A204.1 (cell line): ENCODE results near the gene CLBA1.

Experiments used
- FAIRE-seq: peaks from 2 replicates; lab custom pipeline; 2012; peaks lifted over from hg19 to GRCh38; lab: Jason Lieb, UNC

Gene CLBA1

DNA sequence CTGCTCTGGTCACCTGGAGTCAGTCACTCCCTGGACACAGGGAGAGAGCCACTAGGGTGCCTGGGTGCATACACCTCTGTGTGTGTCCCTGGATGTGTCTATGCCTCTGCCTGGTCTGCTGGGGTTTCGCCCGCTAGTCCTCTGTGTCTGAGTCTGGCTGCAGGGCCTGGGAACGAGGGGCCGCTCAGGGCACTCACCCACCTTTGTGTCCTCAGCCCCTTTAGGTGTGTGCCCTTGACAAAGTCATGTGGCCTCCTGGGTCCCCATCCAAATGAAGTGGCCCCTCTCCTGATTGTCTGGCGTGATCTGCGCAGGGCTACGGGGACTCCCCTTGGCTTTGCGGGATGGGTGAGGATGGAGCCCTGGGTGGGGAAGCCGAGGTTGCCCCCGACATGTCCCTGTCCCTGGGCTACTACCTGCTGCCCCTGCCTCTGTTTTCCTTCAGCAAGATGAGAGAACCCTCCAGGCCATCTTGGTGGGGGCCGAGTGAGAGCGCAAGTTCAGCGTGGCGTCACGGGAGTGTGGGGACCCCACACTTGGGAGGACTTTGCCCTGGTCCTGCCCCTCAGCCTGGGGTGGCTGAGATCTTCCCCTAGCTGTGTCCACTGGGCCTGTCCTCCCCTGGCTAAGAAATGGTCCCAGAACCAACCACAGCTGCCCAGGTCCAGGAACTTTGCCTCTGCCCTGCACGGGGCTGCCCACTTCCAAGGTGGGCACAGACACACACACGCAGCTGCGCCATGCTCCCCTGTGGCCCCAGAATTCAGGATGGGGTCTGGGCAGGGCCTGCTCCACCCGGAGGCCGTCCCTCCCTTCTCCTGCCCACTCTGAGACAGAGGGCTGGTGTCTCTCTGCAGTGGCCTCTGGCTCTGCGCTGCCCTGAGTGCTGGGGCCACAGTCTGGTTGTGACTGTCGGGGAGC, 4.7 kb upstream of the CLBA1 start:
- FAIRE-seq, result no peak

DNA sequence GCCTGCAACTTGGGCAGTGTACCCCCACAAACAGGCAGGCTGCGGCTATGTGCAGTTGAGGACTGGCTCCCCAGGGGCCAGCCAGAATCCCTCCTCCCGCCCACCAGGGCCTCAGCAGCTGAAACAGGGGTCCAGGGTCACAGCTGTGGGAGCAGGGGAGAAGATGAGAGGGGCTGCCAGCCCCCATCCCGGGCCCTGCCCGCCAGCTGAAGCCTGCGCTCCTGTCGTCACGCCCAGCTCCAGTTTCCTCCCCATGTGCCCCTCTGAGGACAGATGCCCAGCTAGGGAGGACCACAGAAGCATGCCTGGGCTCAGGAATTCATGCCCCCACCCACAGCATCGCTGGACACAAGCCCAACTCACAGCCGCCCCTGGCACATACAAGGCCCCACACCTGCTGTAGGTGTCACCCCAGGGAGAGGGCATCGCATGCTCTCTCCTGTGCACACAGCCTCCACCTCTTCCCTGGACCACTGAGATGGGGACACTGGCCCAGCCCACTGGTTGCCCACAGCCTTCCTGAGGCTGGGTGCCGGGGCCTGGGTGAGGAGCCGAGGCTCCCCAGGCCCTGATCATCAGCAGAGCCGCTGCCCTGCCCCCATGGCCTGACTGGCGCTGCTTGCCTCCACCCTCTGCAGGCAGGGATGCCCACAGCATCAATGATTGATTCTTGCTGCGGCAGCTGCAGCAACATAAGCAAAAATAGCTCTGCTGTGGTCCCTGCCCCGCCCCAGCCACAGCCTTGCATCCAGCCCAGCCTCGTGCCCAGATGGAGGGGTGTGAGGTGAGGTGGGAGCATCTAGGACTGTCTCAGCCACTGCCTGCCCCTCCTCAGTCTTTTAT, 3.7 kb upstream of the CLBA1 start:
- no peak for FAIRE-seq

DNA sequence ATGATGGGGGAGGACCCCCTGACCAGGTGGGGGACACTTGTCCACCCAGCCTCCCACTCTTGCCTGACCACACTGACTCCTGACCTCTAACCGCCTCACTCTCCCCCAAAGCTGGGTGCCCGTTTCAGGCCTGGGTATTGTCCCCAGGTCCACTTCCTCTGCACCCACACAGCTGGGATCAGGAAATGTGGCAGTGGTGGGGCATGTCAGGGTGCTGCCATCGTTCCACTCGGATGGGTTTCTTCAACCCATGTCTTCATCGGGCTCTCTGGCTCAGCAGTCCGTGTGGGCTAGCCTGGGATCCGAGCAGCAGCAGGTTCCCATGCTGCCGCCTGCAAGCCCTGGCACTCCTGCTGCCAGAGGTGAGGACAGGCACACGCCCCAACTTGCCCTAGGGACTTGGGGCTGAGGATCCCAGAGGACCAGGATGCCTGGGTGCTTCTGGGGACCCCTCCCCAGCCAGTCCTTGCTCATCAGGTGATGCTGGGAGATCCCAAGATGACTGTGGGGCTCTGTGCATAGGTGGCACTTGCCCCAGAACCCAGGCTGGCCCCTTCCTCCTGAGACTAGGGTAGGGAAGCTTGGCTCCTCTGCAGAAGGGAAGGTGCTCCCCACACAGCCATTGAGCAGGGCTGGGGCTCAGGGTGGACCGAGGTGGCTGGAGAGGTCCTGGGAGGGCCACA, 2.9 kb upstream of the CLBA1 start:
- FAIRE-seq, result no peak

DNA sequence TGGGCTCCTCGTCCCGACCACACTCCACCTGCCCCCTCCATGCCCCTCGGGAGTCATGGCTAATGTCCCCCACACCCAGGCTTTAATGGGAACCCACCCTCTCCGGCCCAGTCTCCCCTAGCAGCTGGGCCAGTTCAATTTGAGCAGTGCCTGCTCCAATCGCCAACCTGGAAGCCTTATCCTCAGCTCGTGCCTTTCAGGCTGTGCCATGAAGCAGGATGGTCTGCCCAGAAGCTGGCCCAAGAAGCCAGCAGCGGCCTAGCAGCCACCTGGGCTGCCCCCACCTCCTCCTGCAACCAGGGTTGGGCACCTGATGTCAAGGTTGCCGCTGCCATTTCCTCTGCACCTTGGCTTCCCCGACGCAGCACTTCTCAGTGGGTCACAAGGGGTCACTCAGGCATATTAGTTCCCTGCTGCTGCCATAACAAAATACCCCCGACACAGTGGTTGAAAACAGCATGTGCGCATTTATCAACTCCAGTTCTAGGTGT, 2.3 kb upstream of the CLBA1 start:
- no peak for FAIRE-seq

DNA sequence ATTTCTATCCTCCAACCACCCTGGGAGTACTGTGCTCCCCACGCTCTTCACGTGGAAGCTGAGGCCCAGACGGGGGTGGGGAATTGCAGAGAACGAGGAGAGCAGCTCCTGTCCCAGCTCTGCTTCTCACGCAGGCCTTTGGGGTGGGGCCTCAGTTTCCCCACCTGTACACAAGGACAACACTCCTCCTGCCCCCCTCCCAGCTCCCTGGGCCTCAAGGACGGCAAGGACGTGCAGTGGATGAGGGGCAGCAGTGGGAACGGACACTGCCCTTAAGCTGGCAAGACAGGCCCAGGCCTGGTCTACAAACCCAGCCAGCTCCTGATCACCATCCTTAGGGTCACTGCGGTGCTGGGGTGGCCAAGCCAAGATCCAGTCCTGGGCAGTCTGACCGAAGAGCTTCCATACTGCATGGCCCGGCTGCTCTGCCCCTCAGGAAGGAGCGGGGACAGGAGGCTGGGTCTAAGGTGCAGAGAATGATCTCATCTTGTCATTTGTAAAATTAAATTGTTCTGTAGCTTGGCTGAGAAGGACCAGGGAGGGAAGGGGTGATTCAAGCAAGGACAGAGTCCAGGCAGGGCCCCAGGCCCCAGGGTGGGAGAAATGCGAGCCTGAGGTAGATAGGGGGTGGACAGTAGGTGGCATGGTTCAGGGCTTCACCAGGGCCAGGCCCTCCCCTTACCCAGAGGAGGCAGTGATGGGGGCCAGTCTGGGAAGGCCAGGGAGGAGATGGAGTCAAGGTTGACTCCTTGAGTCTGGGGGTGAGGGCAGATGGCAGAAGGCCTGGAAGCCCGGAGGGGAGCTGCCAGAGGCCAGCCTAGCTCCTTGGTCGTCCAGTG, 1.3 kb upstream of the CLBA1 start:
- no peak for FAIRE-seq

DNA sequence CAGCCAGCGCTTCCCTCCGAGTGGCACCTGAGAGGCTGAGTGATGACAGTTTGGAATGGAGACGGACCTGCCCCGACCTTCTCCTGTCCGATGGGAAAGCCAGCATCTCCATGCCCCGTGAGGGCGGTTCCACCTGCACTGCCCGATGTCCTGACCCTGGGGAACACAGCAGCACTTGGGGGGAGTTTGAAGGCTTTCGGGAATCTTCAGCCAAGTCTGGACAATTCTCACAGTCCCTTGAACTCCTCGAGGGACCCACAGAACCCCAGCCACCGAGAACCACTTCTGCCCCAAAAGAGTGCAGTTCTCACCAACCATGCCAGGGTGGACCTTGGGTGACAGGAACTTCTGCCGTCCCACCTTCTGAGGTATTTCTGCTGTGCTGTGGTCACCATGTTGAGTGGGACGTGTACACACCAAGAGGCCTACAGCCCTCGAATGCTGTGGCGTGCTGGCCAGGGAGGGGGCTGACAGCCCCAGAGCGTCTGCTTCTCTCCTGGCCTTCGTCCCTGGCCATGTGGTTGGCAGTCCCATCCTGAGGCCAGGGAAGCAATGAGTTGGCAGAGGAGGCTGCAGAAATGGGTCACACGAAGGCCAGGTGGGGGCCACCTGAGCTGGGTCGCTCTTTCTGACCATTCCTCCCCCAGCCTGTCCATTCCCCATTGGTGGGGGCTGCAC, 1.0 kb downstream of the CLBA1 start:
- no peak for FAIRE-seq

DNA sequence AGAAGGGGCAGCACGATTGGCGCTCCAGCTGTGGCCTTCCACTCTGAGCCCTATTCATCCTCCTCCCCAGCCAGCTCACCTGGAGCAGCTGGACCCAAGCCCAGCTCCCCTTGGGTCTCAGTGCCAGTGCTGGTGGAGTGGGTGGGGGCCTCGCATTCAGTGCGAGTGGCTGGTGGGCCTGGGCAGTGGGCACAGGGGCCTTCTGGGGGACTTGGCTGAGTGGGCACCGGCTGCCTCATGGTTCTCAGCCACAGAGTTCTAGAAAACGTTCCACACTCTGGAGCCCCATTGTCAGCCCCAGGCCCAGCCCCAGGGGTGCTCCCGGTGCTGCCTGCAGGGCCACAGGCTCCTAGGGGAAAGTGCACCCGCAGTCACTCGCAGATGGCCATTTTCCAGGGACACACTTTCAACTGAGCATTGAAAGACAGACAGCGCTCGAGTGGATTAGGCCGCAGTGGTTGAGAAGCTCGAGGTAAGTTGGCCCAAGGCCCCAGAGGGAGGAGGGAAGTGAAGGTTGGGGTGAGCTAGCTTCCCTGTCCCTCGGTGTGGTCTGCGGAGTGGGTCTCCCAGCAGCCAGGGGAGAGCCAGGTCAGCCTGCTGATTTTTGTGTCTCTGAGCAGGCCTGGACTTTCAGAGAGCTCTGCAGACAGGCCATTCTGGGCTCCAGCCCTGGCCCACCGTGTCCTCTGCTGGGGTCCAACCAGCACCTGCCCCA, 3.8 kb downstream of the CLBA1 start:
- no peak for FAIRE-seq

DNA sequence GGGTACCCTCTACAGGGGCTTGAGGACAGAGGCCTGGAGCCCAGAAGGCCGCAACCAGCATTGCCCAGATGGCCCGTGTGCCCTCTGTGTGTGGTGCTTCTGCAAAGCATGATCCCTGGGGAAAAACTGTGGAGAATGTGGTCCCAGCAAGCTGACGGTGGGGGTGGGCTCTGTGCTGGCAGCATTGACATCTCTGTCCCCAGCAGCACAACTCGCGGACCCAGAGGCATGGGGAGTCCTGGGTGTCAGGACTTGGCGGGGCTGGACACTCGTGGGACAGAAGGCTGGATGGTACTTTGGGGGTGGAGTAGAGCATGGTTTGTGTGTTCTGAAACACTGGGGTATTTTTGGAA, 4.3 kb downstream of the CLBA1 start:
- no peak for FAIRE-seq

DNA sequence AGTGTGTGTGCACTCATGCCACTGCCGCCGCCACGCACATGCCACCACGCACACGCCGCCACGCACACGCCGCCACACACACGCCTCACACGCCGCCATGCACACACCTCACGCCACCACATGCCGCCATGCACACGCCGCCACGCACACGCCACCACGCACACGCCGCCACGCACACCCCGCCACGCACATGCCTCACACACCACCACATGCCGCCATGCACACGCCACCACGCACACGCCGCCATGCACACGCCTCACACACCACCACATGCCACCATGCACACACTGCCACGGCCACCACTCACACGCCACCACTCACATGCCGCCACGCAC, 6.3 kb downstream of the CLBA1 start:
- no peak for FAIRE-seq

DNA sequence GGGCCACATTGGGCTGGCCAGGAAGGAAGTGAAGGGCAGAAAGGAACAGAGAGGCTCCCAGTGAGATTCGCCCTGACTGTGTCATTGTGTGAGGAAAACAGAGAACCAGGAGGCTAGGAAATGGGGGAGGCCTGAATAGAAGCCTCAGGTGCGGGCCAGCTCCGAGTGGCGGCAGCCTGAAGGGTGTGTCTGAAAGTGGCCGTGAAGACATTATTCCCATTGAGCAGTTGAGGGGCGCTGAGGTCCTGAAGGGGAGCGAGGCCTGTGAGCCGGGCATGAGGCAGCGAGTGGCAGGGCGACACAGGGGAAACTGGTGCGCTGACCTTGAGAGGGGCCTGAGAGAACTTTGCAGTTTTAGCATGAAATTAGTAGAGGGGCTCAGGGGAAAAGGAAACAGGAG, 6.9 kb downstream of the CLBA1 start:
- no peak for FAIRE-seq

DNA sequence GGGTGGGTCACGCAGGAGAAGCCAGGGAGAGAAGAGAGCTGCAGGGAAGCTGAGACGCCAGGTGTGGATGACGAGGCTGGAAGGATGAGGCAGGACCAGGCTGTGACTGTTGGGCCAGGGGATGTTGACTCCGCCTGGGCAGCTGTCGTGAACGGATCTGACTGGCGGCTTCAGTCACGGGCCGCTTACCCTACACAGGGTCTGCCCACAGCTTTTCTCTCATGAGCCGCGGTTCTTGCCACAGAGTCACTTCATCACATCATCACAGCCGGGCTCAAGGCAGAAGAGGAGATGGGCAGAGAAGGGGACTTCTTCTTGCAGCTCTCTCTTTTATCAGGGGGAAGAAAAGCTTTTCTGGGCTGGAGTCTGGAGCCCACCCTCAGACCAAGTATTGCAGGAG, 7.7 kb downstream of the CLBA1 start:
- FAIRE-seq, result no peak

DNA sequence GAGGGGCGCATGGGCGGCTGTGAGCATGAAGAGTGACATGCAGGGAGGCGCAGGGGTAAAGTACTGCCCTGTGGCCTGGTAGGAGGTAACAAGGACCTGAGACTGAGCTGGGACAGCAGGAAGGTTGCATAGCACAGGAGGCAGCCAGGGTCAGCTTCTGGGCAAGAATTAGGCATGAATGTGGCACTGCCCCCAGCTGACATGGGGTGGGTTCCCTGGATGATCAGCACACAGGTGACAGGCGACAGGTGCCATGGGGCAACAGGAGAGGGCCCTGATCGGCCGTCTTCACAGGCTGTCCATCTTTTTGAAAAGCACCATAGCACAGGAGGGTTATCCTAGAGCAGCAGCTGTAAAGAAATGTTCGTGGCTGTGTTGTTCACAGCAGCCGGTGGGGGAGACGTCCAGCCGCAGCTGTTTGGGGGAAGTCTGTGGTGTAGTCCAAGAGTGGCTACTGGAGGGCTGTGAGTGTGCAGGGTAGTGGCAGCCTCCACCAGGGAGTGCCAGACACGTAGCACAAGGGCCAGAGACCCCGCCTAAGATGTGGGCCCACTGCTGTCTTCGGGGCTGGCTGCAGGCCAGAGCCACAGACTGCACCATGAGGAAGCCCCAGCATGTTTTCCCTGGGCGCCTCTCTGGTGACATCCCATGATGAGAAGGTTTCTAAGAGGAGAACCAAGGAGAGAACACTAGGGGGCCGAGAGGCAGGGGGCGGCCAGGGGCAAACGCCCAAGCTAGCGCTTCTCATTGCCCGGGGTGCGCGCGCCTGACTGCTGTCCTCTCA, 8.4 kb downstream of the CLBA1 start:
- no peak for FAIRE-seq

DNA sequence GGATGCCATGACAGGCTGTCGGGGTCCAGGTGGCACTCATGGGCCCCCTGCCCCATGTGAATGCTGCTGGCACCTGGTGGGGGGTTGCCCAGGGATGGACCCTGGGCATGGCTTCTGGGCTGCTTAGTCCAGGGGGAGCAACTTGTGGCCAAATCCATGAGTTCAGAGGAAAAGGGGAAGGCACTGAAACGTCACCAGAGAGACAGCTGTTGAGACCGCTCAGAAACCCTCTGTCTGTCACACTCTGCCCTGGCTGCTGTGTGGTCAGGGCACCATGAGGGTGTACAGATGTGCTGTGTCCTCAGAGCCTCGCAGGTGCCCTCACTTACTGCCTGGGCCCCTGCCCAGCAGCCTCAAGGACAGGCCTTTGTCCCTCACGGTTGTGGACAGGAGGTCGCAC, 9.4 kb downstream of the CLBA1 start:
- FAIRE-seq, result no peak

DNA sequence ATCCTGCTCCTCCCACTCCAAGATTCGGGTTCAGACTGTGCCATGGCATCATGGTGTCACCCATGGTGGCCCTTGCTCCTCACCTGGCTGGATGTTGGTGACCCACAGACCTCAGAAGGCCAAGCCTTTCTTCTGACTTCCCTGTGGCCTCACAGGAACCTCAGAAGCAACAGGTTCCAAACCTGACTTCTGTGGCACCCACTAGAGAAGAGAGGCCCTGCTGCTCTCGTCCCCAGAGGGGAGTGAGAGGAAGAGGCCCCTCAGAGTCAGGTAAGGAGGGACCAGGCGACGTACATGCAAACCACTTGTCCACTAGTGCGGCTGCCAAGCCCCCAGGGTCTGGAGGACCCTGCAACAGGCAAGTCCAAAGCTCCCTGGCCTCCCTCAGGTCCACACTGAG, 10.4 kb downstream of the CLBA1 start:
- no peak for FAIRE-seq

DNA sequence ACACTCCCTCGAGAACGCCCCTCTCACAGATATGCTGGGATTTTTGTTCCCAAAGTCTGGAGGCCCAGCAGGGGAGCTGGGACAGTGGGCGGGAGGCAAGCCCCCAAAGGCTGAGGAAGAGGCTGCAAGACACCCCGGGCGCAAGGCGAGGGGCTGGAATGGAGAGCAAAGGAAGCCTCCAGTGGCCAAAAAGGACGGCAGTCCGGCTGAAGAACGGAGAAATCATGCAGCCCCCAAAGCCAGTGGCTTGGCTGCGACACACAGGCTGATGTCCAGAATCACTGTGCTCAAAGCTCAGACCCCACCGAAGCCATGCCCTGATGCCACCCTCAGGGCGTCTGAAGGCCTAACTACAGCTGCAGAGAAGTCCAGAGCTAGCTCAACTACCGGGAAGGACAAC, 10.9 kb downstream of the CLBA1 start:
- FAIRE-seq, result no peak

DNA sequence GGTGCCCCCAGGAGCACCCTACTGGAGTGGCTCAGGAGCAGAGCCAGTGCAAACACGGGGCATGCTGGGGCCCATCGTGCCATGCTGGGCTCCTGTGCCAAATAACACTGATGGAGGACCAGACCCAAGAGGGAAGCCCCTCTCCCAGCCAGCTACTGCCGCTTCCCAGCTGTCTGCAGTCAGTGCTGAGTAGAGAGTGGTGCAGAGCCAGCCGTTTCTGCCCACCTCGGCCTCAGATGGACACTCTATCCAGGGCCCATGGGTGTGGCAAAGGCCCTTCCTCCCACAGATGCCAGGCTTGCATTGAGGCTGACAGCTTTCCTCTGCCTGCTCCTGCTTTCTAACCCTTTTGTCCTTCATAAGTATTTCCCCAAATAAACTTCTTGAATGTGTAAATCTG, 13.2 kb downstream of the CLBA1 start:
- FAIRE-seq, result no peak

DNA sequence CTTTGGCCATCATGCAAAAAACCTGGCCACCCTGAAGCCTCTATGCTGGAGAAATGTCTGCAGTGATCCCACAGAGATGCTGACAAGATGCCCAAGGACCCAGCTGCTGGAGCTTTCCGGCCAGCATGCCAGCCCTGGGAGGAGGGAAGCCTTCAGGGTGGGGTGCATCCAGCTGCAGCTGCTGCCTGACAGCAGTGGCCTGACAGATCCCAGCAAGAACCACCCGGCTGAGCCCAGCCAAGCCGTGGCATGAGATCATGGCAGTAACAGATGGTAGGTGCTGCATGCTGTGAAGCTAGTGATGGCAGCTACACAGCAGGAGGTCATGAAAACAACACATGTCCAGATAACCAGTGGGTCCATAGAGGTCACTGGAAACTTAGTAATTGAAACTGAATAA, 13.8 kb downstream of the CLBA1 start:
- FAIRE-seq, result no peak

DNA sequence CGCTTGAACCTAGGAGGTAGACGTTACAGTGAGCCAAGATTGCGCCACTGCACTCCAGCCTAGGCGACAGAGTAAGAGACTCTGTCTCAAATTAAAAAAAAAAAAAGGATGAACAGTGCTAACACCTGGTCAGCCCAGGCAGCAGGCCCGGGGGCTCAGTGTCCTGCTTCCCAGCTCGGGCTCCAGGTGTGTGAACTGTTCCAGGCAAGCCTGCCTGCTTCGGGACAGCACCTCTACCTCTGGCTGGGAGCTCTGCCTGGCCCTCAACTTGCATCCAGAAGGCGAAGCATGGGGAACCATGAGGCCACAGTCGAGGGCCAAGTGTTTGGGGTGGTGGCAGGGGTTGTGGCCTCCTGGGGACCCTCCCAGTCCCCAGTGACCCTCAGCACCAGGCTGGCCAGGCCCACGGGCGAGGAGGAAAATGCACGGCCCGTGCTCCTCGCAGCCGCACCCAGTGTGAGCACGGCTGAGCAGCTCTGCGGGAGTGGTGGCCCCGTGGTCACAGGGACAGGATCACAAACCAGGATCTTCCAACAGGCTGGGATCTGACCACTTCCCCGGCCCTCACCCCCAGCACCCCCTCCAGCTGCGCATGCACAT, 19.8 kb downstream of the CLBA1 start:
- FAIRE-seq, result no peak
